GM12891 (cell line): ENCODE results near the gene FOXD1.
"Not testable (repeated sequence)": the region's sequence is repeated elsewhere in the genome, so short reads cannot be mapped to it uniquely, and the experiment has no call there.

Source experiments
- DNase-seq: peaks from one replicate; pipeline ENCODE4 v3.0.0; 2011; ENCODE audit warnings: low spot score; ENCODE audit not compliant: insufficient read length
- FAIRE-seq: peaks from 2 replicates; lab custom pipeline; 2011; peaks lifted over from hg19 to GRCh38; lab: Jason Lieb, UNC
- PAX5 ChIP-seq: IDR thresholded peaks from 2 replicates; pipeline ENCODE4 v1.6.1; 2011; ENCODE audit warnings: low read length, moderate library complexity, mild to moderate bottlenecking; ENCODE audit not compliant: insufficient read depth, severe bottlenecking
- POLR2A ChIP-seq: IDR thresholded peaks from 2 replicates; pipeline ENCODE4 v1.6.1; 2011; ENCODE audit warnings: low read depth, low read length, control low read depth
- POLR2AphosphoS5 ChIP-seq: IDR thresholded peaks from 2 replicates; pipeline ENCODE4 v1.6.1; 2011; ENCODE audit warnings: low read depth, low read length, control low read depth
- POU2F2 ChIP-seq: IDR thresholded peaks from 2 replicates; pipeline ENCODE4 v1.6.1; 2011; ENCODE audit warnings: low read depth, mild to moderate bottlenecking, control low read depth, low read length, moderate library complexity
- SPI1 ChIP-seq: IDR thresholded peaks from 2 replicates; pipeline ENCODE4 v1.6.1; 2011; ENCODE audit warnings: low read depth, low read length, control low read depth
- TAF1 ChIP-seq: IDR thresholded peaks from 2 replicates; pipeline ENCODE4 v1.6.1; 2011; ENCODE audit warnings: low read depth, low read length, control low read depth

The FOXD1 gene

GRCh38 chr5:73419465-73420390 is 28.8 kb downstream of the FOXD1 start:
- TF ChIP-seq POU2F2 (no peak), POLR2AphosphoS5 (no peak), PAX5 (no peak), TAF1 (no peak), POLR2A (no peak), SPI1 (no peak)

GRCh38 chr5:73419117-73419464 is 29.5 kb downstream of the FOXD1 start:
- DNase-seq (no peak), FAIRE-seq (no peak)
- TF ChIP-seq SPI1 (no peak), TAF1 (no peak), POU2F2 (no peak), POLR2A (no peak), POLR2AphosphoS5 (no peak), PAX5 (no peak)

More at GRCh38 chr5:73419465-73420390, 28.8 kb downstream of the FOXD1 start:
- no peak for DNase-seq
- FAIRE-seq = no peak

GRCh38 chr5:73418244-73418691 is 30.3 kb downstream of the FOXD1 start:
- FAIRE-seq = no peak

GRCh38 chr5:73417303-73418034 is 31.1 kb downstream of the FOXD1 start:
- no peak for DNase-seq
- TF ChIP-seq PAX5 (no peak), POLR2AphosphoS5 (no peak), TAF1 (no peak), POU2F2 (no peak), POLR2A (no peak), SPI1 (no peak)
- no peak for FAIRE-seq

More at GRCh38 chr5:73418244-73418691, 30.3 kb downstream of the FOXD1 start:
- TF ChIP-seq SPI1 (no peak), POLR2A (no peak), TAF1 (no peak), PAX5 (no peak), POLR2AphosphoS5 (no peak)
- DNase-seq = no peak

- FAIRE-seq = no peak
- no peak for DNase-seq
- TF ChIP-seq POLR2AphosphoS5 (no peak), SPI1 (no peak), POU2F2 (no peak), PAX5 (no peak), TAF1 (no peak), POLR2A (no peak)
Measured at GRCh38 chr5:73415617-73416016, 33.0 kb downstream of the FOXD1 start.

GRCh38 chr5:73415171-73415570 is 33.4 kb downstream of the FOXD1 start:
- DNase-seq (no peak), FAIRE-seq (no peak)
- TF ChIP-seq SPI1 = no peak

- no peak for FAIRE-seq
- no peak for DNase-seq
- TF ChIP-seq POLR2AphosphoS5 = no peak
Measured at GRCh38 chr5:73412597-73412988, 36.0 kb downstream of the FOXD1 start.

- no peak for FAIRE-seq
- TF ChIP-seq SPI1 = no peak
- TF ChIP-seq POLR2A = no peak
- TF ChIP-seq POU2F2 = no peak
- DNase-seq = no peak
Measured at GRCh38 chr5:73411936-73412596, 36.5 kb downstream of the FOXD1 start.

GRCh38 chr5:73409927-73410326 is 38.6 kb downstream of the FOXD1 start:
- DNase-seq, FAIRE-seq: not testable (repeated sequence)

GRCh38 chr5:73405691-73406090 is 42.9 kb downstream of the FOXD1 start:
- TF ChIP-seq POLR2AphosphoS5 (no peak), TAF1 (no peak), POLR2A (no peak), PAX5 (no peak), SPI1 (no peak), POU2F2 (no peak)
- FAIRE-seq = no peak
- DNase-seq = no peak
